HG03175 (cell line): ENCODE results near the gene IL13.

ENCODE experiments used
- ATAC-seq: cut with Tn5 transposase; IDR thresholded peaks from one replicate; pipeline ENCODE4 v1.9.1; 2021; ENCODE audit warnings: mild to moderate bottlenecking, moderate library complexity; ENCODE audit not compliant: unreplicated experiment

IL13 gene

GRCh38 chr5:132655821-132656773 lies 1.9 kb upstream of the IL13 start:
- no peak for ATAC-seq

DNA sequence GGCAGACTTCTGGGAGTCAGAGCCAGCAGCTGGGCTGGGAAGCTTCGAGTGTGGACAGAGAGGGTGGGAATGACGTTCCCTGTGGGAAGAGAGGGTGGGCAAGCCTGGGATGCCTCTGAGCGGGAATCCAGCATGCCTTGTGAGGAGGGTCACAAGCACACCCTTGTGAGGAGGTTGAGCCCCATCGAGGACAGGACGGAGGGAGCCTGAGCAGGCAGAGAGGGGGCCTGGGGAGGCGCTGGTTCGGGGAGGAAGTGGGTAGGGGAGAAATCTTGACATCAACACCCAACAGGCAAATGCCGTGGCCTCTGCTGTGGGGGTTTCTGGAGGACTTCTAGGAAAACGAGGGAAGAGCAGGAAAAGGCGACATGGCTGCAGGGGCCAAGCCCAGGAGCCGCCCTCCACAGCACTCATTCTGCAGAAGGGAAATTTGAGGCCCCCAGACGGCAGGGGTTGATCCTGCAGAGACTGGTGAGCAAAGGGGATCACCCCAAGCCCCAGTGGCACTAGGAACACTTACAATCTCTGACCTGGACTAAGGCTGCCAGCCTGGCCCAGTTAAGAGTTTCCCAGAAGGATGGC lies 1.1 kb upstream of the IL13 start:
- ATAC-seq, result no peak

DNA sequence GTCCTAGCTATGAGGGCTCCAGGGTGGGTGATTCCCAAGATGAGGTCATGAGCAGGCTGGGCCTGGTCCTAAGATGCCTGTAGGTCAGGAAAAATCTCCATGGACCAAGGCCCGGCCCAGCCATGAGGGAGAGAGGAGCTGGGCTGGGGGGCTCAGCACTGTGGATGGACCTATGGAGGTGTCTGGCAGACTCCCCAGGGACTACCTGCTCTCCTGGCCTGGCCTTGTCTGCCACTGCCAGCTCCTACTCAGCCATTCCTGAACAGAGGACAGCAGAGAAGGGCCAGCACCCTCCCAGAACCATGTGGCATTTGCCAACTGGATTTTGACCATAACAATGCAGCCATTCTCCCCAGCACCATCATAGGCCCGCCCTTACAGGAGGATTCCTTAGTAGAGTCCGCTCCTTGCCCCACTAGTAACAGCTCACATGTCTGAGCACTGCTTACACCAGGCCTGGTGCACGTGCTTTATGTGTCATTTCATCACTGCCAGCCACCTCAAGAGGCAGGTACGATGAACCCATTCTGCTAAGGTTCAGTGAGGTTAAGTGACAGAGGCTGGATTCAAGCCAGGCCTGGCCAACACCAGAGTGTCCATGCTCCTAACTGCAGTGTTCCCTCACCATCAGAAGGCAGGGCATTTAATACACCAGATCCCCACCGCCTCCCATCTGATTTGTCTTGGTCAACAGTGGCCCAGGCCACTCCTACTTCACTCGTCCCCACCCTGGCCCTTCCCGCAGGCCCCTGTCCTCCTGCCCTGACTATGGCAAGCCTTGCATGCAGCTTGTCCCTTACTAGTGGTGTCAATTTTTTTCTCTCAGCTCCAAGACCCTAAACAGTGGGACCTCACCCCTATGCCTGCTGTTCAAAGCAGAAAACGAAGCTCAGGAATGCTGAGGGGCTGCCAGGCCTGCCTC lies 669 bp downstream of the IL13 start:
- ATAC-seq, result no peak

DNA sequence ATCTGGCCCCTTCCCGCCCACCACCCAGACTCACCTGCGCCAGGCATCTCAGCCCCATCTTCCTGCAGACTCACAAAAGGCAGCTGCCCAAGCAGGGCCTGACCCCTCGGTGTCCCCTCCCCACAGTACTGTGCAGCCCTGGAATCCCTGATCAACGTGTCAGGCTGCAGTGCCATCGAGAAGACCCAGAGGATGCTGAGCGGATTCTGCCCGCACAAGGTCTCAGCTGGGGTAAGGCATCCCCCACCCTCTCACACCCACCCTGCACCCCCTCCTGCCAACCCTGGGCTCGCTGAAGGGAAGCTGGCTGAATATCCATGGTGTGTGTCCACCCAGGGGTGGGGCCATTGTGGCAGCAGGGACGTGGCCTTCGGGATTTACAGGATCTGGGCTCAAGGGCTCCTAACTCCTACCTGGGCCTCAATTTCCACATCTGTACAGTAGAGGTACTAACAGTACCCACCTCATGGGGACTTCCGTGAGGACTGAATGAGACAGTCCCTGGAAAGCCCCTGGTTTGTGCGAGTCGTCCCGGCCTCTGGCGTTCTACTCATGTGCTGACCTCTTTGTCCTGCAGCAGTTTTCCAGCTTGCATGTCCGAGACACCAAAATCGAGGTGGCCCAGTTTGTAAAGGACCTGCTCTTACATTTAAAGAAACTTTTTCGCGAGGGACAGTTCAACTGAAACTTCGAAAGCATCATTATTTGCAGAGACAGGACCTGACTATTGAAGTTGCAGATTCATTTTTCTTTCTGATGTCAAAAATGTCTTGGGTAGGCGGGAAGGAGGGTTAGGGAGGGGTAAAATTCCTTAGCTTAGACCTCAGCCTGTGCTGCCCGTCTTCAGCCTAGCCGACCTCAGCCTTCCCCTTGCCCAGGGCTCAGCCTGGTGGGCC lies 1.9 kb downstream of the IL13 start:
- no peak for ATAC-seq

GRCh38 chr5:132661231-132662003 lies 3.4 kb downstream of the IL13 start:
- no peak for ATAC-seq

- ATAC-seq, result no peak
Observed at GRCh38 chr5:132662004-132662401, 4.0 kb downstream of the IL13 start.

GRCh38 chr5:132662925-132663770 lies 5.2 kb downstream of the IL13 start:
- peak; percentile 66 for ATAC-seq

DNA sequence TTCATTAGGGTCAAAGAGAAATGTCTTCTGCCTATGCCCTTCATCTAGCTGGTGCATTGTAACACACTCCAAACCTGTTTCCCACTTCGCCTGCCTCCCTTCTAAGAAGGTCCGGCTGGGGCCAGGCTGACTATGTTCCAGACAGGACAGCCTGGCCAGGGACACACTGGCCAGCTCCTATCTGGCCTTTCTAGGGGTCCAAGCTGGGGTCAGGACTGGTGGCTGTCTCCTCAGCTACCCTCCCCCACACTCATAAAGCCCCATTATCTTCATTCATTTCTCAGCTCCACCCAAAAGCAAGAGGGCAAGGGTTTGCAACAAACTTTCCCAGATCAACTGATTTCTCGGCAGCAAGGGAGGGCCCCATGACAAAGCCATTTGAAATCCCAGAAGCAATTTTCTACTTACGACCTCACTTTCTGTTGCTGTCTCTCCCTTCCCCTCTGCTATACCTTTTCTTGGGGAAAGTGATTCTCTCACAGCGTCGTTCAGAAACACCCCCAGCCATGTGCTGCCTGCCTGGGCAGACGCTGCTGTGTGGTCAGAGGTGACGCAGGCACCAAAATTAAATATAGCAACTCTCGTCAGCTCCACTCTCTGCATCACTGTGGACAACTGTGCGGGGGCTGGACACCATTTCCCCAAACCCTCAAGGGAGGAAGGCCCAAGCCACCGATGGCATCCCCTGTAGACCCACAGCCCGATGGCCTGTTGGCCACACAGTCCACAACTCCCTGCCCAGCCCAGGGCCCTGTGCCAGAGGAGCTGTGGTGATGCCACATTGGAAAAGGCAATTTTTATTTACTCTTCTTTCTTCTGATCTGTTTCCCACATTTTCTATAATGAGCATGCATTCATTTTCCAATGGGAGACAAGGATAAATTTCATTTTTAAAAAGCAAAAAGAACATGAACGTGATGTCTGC lies 6.1 kb downstream of the IL13 start:
- ATAC-seq, result peak; percentile 60

DNA sequence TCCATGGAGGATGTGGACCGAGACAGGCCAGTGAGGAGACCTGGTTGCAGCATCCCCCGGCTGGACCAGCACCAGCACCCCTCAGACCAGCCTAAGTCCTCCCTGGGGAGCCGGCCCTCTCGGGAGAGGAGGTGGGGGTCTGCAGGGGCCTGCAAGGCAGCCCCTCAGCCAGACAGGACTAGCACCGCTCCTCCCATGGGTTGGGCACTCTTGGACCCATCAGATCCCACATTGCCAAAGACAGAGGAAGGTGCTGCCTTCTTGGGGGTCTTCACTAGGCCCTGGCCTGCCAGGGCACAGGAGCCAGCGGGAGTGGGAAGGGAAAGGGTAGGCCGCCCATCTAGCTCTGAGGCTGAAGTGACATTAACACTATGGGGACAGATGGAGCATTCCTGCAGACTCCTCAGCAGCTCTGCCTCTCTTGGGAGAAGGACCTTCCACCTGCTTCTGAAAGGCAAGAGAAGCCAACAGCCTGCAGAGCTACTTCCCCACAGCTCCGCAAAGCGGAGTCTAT lies 6.8 kb downstream of the IL13 start:
- ATAC-seq, result no peak

- ATAC-seq, result no peak
Observed at GRCh38 chr5:132665574-132666080, 7.7 kb downstream of the IL13 start.

GRCh38 chr5:132666310-132667123 lies 8.5 kb downstream of the IL13 start:
- ATAC-seq, result no peak

GRCh38 chr5:132667309-132667708 lies 9.3 kb downstream of the IL13 start:
- no peak for ATAC-seq

DNA sequence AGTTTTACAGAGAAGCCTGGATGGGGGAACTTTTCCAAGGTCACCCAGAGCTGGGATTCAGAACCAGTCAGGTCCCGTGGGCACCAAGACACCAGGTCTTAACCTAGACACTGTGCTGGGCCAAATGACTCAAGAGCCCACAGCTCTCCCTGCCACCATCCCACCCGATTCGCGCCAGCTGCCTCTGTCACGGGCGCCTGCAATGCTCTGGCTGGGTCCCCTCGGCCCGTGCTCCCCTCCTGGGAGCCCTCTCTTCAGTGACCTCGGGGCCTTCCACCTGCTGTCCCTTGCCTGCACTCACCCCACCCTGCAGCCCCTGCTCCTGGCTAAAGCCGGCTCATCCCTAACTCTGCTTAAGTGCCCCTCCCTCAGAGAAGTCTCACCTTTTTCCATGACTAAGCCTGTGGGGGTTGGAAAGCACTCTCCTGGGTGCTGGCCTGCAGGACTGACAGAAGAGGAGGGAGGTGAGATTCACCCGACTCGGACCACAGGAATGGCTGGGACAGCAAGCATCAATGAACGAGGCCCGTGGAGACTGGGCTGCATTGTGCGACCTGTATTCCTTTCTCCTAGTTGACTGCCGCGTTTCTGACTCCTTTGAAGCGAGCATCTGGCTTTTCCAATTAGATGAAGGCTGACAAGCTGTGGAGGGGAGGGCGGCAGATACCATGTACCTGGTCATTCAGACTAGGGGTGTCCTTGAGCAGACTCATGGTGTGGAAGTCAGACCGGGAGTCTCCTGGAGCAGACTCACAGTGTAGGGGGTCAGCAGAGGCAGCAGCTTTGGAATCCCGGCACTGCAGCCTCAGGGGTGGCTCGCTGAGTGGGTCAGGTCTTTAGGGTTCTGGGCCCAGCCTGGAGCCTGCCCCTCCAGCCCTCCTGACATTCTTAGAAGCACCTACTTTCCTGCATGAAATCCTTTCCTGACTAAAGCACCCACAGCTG lies 10.1 kb downstream of the IL13 start:
- no peak for ATAC-seq

DNA sequence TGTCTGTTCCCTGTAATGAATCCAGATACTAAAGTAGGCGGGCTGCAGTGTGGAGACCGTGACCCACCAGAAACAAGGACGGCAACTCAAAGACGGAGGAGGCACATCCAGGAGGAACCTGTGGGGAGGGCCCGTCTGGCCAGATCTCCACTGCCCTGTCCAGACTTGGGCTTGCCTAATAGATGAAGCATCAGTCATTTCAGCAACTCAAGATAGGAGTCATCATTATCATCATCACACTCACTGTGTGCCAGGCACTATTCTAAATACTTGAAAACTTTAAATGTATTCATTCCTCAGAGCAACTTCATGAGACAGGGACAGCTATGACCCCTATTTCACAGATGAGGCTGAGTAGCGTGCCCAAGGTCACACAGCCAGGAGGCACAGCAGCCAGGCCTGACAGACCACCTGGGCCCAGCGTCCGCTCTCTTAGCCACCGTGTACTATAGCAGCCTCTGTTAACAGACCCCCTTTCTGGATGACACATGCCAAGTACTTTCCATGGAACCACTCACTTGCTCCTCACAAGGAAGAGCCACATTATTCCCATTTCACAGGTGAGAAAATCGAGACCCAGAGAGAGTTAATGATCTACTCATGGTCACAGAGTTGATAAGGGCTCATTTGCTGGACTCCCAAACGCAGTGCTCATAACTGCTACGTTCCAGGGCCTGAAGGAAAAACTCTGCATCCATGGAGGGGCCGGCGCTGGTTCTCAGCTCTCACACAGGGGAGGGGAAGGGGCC lies 10.9 kb downstream of the IL13 start:
- no peak for ATAC-seq

DNA sequence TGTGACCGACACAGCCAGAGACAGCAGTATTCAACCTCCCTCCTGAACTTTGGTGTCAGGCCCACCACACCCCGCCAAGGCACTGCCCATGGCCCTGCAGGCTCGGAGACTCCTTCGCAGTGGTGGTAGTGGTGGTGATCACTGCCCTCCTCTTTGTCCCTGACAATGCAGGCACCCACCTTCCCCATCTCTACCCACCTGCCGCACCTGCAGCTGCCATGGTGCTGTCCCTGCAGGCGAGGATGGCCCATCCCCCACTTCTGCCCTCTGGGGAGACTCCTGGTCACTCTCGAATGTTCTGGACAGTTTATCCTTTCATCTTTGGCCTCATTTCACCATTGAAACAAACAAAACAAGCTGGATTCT lies 11.5 kb downstream of the IL13 start:
- ATAC-seq, result no peak
